Stimulated activated CD4-positive, alpha-beta T cell treated with anti-CD3 and anti-CD28 coated beads, Interleukin-4, amount 100 ng/mL, for 1 hour (primary cell): Measurements from ENCODE around the gene SLC25A42.
"Not testable (repeated sequence)": the region's sequence is repeated elsewhere in the genome, so short reads cannot be mapped to it uniquely, and the experiment has no call there.

ENCODE experiments used
- DNase-seq: peaks from one replicate; pipeline ENCODE4 v3.0.0-alpha.2; 2020

SLC25A42 gene

DNA sequence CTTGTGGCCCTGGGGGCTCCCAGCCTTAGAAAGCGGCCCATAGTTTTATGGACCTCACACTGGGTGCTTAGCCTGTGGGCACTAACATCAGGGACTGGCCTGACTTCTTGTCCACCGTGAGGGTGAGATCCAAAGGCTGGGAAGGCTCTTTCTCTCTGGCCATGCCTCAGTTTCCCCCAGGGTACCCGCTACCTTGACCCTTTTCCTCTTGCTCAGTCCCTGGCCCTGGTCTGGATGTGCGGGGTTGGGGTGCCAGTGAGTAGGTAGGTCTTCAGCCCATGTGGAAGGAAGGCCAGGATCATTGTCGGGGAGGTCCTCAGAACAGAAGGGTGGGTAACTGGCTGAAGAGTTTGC lies 76.1 kb downstream of the SLC25A42 start:
- DNase-seq, result no peak

DNA sequence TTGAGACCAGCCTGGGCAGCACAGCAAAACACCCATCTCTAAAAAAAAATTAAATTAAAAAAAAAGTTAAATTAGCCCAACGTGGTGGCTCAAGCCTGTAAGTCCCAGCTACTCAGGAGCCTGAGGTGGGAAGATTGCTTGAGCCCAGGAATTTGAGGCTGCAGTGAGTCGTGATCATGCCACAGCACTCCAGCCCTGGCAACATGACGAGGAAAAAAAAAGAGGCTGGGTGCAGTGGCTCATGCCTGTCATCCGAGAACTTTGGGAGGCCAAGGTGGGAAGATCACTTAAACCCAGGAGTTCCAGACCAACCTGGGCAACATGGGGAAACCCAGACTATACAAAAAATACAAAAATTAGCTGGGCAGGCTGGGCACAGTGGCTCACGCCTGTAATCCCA lies 76.7 kb downstream of the SLC25A42 start:
- no peak for DNase-seq

GRCh38 chr19:19142347-19142746 lies 78.6 kb downstream of the SLC25A42 start:
- DNase-seq, result no peak

DNA sequence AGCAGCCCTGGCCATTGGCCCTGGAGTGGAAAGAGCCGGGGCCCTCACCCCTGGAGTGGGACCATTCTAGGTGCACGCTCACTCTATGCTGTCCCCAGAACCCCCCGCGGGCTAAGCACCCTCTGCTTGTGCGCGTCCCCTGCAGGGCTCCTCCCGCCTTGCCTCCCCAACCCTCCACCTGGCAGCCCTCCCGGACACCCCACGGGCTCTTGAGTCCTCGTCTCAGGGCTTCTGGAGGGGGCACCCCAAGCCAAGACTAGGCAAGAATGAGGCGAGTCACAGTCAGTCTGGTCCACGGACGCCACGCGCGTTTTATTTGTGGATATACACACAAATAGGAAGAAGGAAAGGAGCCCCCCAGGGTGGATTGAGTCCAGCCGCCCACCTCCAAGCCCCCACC lies 81.5 kb downstream of the SLC25A42 start:
- no peak for DNase-seq

GRCh38 chr19:19145684-19146608 lies 82.2 kb downstream of the SLC25A42 start:
- peak; percentile 85 for DNase-seq

- no peak for DNase-seq
These were observed 83.1 kb downstream of the SLC25A42 start for GRCh38 chr19:19146865-19147264.

GRCh38 chr19:19147344-19147743 lies 83.5 kb downstream of the SLC25A42 start:
- no peak for DNase-seq

DNA sequence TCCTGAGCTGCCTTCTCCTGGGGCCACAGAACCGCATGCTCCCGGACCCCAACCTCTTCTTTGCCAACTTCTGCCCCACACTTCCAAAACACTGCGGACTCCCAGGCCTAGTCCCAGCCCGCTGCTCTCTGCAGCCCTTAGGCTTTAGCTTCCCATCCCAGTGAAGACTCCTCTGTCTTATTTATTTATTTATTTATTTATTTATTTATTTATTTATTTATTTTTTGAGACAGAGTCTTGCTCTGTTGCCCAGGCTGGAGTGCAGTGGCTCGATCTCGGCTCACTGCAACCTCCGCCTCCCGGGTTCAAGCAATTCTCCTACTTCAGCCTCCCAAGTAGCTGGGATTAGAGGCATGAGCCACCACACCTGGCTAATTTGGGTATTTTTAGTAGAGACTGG lies 84.7 kb downstream of the SLC25A42 start:
- not testable (repeated sequence) for DNase-seq

DNA sequence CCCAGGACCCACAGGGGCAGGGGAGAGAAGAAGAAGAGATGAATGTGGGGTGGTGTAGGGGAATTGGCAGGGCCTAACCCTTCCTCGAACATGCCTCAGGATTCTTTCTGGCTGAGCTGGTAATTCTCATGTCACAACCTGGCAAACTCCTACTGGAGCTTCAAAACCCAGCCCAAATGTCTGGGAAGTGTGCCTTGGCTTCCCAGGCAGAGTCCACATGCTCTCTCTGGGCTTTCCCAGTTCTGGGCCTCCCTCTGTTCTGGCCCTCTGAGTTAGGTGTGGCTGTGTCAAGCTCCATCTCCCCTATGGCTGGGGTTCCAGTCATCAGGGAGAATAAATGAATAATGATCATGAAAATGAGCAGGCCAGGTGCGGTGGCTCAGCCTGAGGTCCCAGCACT lies 85.6 kb downstream of the SLC25A42 start:
- no peak for DNase-seq

DNA sequence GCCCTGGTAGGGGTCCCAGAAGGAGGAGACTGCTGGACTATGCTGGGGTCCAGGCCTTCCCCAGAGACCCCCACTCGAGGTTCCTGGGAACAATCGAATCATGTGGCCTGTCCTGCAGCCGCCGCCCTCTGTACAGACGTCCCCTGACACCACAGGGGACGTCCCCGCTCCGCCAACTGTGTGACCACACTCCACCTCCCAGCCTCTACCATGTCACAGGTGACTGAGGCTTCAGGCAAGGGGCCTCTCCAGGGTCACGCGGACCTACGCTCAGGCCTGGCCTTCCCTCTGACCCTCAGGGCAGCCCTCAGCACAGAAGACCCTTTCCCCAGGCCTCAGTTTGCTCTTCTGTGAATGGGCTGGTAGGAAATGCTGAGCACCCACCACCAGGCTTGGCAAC lies 87.6 kb downstream of the SLC25A42 start:
- no peak for DNase-seq

- DNase-seq, result no peak
These were observed 89.0 kb downstream of the SLC25A42 start for GRCh38 chr19:19152668-19153384.

DNA sequence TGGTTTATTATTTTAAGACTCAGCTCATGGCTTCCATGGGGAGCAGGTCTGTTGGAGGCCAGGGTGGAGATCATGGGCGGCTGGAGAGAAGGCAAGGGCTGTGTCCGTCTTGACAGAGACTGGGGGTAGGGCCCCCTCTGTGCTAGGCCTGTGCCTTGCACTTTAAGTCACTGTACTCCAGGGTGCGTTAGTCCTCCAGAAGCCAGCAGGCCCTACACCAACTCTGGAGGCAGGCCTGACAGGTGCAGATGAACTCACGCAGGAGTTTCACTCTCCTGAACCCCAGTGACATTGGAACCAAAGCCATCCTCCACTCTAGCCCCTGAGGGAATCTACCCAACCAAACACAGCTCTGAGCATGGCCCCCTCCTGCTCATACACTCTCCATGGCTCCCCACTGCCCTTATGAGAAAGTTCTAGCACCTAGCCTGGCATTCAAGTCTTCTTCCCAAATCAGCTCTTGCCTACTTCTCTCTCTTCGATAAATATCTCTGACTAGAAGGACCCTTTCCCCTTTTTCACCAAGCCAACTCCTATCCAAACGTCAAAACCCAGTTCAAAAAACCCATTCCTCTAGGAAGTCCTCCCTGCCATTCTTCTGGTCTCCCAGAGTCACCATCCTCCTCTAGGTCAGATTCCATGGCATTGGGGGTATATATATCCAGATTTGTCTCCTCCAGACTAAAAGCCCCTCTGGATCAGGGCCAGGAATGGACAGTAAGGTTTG lies 91.1 kb downstream of the SLC25A42 start:
- no peak for DNase-seq

DNA sequence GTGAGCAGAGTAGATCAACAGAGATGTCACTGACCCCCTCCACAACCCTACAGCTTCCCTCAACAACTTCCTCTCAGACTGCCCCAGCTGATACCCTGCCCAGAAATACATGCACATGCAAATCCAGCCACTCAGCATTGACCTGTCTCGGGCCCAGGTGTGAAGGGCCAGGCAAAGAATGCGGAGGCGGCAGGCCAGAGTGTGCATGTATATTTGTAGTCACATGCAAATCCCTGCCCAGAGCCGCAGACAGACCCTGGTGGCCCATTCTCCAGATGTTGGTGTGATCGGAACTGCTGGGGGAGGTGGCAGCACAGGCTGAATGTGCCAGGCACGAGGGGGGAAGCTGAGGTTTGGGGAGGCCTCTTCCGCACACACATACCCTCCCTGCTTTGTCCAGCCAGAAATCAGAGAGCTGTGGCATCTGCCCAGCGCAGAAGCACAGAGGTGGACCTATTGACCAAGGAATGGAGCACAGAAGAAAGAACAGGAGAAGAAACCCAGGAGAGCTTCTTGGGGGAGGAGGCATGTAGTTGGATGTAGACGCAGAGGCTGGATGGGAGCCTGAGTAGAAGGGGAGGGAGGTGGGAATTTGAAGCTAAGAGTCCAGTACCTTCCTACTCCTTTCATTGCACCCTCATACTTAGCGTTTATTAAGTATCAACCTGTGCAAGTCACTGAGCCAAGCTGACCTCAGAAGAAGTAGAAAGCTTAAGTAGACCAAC lies 91.9 kb downstream of the SLC25A42 start:
- no peak for DNase-seq

DNA sequence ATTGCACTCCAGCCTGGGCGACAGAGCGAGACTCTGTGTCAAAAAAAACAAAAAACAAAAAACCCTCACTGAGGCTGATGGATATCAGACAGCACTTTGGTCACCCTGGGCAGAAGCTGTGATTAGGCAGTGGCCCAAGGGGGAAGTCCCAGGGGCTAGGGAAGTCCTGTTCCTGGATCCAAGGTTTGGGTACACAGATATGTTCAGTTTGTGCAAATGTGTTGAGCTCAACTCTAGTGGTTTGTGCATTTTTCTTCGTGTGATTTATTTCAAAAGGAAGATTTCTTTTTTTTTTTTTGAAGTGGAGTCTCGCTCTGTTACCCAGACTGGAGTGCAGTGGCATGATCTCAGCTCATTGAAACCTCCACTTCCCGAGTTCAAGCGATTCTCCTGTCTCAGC lies 94.0 kb downstream of the SLC25A42 start:
- DNase-seq, result no peak

GRCh38 chr19:19159534-19159933 lies 95.7 kb downstream of the SLC25A42 start:
- DNase-seq, result no peak

DNA sequence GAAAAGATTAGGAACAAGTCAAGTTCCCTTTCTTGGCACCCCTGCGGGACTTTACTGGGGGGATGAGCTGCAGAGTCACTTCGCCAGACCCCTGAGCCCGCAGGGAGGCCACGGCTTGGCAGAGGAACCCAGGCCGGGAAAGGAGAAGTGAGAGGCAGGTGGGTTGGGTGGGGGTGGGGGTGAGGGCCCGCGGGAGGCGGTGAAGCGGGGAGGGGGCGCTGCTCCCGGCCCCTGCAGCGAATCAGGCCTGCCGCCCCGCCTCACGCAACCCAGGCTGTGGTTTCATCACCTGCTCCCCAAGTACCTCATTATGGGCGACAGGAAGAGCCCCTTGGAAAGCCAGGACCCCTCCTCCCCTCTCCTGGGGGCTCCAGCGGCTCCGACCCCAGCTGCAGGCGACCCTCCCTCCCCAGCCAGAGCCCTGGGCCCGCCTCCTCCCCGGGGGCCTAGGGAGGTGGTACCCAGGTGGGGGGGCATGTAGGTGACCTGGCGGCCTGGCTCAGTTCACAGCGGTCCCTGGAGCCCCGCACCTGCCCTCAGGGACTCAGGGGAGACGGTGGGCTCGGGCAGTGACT lies 96.8 kb downstream of the SLC25A42 start:
- no peak for DNase-seq

DNA sequence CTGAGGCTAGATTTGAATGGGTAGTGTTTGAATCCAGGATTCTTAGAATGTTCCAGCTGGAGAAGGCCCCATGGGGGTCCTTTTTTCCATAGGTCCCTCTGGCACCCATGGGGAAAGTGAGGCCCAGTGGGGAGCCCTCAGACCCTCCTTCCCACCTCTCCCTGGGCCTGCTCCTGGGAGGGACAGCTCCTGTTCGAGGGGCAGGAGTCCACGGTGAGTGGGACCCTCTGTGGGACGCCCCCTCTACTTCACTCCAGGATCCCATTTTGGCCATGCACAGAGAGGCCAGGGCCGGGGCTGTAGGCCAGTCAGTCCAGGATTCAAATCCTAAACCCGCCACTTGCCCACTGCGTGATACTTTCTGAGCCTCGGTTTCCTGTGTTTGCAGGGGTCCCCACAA lies 98.7 kb downstream of the SLC25A42 start:
- no peak for DNase-seq
